ENCODE results near the gene CAPS.

The CAPS gene

DNA sequence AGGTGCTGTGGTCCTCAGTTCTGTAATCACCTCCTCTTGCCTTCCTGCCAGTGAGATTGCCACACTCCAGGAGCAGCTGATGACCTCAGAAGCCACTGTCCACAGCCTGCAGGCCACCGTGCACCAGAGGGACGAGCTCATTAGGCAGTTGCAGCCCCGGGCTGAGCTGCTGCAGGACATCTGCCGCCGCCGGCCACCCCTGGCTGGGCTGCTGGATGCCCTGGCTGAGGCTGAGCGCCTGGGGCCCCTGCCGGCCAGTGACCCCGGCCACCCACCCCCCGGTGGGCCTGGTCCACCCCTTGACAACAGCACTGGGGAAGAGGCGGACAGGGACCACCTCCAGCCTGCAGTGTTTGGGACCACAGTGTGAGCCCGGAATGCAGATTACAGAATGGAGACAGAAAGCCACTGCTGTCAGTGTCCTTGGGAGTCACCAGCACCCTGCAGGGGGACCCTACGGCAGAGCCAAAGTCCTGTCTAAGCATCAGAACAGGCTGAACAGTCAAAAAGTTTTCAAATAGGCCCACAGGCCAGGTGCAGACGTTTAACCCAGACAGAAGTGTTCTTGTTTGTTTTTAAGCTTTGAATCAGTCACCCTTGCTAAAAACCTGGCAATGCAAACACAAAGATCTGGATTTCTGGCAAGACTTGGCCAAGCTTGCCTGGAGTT lies 5.1 kb upstream of the CAPS start:
- DNase-seq (ENCODE audit: low read depth in 3 of 3, low spot score in 1 of 3): no peak

DNA sequence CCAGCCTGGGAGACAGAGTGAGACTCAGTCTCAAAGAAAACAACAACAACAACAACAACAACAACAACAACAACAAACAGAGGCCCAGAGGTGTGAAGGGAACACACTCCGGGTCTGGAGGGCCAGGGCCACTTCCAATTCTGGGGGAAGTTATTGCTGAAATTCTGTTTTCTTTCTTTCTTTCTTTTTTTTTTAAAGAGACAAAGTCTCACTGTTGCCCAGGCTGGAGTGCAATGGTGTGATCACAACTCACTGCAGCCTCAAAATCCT lies 3.5 kb upstream of the CAPS start:
- no peak for DNase-seq (ENCODE audit: low read depth in 3 of 3, low spot score in 1 of 3)

- DNase-seq (ENCODE audit: low read depth in 3 of 3, low spot score in 1 of 3): no peak
These were observed 2.7 kb upstream of the CAPS start for GRCh38 chr19:5911366-5911765.

GRCh38 chr19:5914358-5914774 lies 312 bp downstream of the CAPS start:
- no peak for DNase-seq (ENCODE audit: low read depth in 3 of 3, low spot score in 1 of 3)

DNA sequence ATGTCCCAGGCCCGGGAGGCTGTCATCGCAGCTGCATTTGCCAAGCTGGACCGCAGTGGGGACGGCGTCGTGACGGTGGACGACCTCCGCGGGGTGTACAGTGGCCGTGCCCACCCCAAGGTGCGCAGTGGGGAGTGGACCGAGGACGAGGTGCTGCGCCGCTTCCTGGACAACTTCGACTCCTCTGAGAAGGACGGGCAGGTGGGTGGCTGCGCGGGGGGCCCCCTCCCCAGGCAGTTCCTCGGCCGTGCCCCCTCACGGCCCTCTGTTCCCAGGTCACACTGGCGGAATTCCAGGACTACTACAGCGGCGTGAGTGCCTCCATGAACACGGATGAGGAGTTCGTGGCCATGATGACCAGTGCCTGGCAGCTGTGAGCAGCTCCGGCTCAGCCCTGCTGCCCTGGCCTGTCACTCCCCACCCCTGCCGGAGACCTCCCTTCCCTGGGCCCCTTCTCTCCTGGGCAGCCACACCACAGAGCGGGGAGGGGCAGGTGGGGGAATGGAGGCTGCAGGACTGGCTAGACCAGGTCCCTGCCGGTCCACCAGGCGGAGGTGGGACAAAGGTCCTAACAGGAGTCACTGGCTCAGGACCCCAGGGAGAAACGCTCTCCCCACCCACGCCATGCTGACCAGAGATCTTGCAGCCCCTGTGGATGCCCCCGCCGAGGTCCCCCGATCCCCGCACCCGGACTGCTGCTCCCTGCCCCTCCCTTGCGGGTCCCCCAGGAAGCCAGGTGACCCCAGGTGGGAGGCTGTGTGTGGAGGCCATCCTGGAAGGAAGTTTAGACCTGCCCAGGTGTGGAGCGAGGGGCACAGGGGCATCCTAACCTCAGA lies 1.1 kb downstream of the CAPS start:
- DNase-seq (ENCODE audit: low read depth in 3 of 3, low spot score in 1 of 3): no peak

DNA sequence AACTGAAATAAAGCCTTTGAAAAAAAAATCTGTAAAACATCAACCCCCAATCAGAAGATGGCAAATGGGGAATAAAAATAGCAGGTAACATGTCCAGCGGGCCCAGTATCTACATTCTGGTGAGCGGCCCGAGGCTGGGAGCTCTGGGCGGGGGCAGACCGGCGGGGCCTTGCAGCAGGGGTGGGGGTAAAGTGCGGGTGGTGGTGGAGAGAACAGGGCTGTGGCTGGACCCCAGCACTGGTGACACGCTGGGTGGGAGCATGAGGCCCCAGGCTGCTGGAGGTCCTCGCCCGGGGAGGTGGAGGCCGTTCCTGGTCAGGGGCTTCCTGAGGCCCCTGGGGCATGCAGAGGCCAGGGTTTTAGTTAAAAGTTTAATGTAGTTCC lies 1.7 kb downstream of the CAPS start:
- no peak for DNase-seq (ENCODE audit: low read depth in 3 of 3, low spot score in 1 of 3)

GRCh38 chr19:5916181-5916708 lies 2.2 kb downstream of the CAPS start:
- no peak for DNase-seq (ENCODE audit: low read depth in 3 of 3, low spot score in 1 of 3)

GRCh38 chr19:5917431-5918107 lies 3.5 kb downstream of the CAPS start:
- DNase-seq (ENCODE audit: low read depth in 3 of 3, low spot score in 1 of 3): no peak

DNA sequence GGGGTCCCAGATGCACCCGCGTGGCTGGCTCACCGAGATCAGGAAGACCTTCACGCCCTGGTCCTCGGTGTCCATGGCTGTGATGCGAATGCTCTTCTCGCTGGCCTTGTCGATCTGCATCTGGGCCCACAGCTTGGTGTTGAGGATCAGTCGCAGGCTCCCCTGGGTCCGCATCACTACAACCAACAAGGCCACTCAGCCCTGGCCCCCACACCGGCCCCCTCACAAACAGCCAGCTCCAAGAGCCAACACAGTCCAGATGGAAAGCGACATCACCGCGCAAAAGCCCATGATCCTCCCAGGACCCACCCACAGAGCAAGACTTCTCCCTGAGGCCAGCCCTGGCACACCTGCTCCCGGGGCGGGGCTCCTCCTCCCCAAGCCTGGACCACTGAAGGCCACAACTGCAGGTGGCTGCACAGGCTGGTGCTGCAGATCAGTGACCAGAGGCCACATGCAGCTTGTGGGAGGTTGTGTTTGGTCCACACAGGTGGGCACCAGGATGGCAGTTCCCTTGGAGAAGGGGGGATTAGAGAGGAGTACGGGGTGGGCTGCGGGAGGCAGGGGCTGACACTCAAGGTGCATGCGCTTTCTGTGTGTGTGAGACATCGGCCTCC lies 4.5 kb downstream of the CAPS start:
- DNase-seq (ENCODE audit: low read depth in 3 of 3, low spot score in 1 of 3): no peak

GRCh38 chr19:5921516-5922160 lies 7.6 kb downstream of the CAPS start:
- no peak for DNase-seq (ENCODE audit: low read depth in 3 of 3, low spot score in 1 of 3)

GRCh38 chr19:5922161-5922545 lies 8.1 kb downstream of the CAPS start:
- no peak for DNase-seq (ENCODE audit: low read depth in 3 of 3, low spot score in 1 of 3)

DNA sequence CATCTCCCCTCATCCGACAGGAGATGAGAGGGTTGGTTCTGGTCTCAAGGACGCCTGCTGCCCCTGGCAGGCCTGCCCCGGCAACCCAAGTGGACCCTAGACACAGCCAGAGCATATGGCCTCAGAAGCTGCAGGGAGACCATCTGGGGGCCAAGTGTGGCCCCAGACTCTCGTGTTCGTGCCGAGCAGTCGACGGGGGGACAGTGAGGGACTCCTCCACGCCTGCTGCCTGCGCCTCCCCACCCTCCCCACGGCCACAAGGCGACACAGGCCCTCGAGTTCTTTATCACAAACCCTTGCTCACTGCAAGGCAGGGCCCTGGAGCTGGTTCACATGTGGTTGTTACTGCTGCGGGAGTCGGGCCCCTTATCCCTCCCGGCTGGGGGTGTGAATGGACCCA lies 9.3 kb downstream of the CAPS start:
- DNase-seq (ENCODE audit: low read depth in 3 of 3, low spot score in 1 of 3): no peak

GRCh38 chr19:5925830-5926427 lies 11.9 kb downstream of the CAPS start:
- DNase-seq (ENCODE audit: low read depth in 3 of 3, low spot score in 1 of 3): no peak

- DNase-seq (ENCODE audit: low read depth in 3 of 3, low spot score in 1 of 3): no peak
These were observed 12.8 kb downstream of the CAPS start for GRCh38 chr19:5926641-5927440.

DNA sequence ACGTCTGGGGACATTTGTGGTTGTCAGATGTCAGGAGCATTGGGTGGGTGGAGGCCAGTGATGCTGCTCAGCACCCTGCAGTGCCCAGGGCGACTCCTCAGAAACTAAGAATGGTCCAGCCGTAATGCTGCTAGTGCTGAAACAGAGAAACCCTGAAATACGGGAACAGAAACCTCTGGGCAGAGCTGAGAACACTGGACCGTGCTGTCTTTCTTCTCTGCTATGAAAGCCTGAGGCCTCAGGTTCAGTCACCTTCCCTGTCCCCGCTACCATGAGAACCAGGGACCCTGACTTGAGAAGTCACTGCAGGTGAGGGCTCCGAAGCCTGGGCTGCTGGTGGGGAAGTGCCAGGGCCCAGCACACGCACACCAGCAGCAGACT lies 13.4 kb downstream of the CAPS start:
- DNase-seq (ENCODE audit: low read depth in 3 of 3, low spot score in 1 of 3): no peak

DNA sequence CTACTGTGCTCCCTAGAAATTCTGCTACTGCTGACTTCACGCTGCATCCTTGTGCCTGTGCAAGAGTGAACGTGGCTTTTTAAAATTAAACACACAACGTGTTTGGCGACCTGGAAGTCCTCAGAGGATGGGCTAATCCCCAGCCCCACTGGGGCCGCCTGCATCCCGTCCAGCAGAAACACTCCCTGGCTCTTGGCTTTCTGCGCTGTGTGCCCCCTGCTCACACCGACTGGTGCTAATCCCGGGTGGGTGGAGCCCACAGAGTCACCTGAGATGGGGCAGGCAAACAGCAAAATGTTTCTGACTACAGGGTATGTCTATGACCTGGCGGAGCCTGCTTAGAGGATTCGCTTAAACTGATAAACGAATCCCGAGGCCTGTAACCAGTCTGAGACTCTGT lies 15.1 kb downstream of the CAPS start:
- no peak for DNase-seq (ENCODE audit: low read depth in 3 of 3, low spot score in 1 of 3)

DNA sequence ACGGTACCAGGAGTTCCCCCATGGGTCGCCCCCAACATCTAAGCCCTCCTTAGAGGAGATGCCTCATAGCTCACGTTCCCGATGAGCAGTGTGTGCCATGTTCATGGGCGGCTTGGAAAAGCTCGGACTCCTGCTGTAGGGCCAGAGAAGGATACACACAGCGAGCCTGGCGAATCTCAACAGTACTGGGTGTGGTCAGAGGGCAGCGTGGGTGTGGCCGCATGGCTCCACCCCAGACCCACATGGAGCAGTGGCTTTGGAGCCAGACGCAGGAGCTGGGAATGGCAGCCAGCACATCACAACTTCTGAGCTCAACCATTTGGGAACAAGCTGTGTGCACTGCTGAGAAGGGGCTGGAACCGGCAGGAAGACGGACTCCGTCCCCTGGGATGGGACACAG lies 15.6 kb downstream of the CAPS start:
- DNase-seq (ENCODE audit: low read depth in 3 of 3, low spot score in 1 of 3): no peak

DNA sequence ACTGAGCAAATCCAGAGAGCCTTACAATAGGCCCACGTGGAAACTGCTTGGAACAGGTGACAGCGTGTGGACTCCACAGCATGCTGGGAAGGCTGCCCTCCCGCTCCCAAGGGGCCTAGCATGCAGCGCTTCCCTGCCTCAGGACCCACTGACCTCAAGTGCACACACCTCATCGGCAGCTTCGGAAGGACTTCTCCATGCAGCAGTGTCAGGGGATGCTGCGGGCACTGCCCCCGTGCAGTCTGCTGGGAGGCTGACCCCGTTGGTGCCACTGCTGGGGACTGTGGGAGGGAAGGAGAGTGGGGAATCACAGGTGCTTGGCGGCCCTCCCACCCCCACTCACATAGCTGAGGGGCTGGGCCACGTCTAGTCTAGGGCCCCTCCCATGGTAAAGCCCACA lies 17.2 kb downstream of the CAPS start:
- DNase-seq (ENCODE audit: low read depth in 3 of 3, low spot score in 1 of 3): no peak

DNA sequence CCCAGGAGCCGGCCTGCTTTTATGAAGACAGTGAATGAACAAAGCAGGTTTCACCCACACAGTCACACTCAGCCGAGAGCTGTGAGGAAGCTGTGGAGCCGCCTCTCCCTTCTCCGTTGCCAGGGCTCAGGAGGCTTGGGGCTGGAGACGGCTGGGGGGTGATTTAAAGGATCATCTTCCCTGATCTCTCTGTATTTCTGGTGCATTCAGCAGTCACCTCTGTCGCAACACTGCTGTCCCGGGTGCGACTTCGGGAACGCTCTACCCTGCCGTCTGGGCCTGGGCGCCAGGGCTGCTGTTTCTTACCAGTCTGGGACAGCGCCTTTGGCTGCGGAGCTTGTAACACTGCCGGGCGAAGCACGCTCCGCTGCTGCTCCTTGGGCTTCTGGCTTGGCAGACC lies 18.1 kb downstream of the CAPS start:
- no peak for DNase-seq (ENCODE audit: low read depth in 3 of 3, low spot score in 1 of 3)

GRCh38 chr19:5932609-5933262 lies 18.7 kb downstream of the CAPS start:
- no peak for DNase-seq (ENCODE audit: low read depth in 3 of 3, low spot score in 1 of 3)
